Glutamatergic neuron (in vitro differentiated cells): ENCODE results near the gene TMEM178A. TPM values are rescaled to one million over a fixed set of nuclear protein-coding genes. Genes with fewer than 3 reads are reported as not detected.

Experiments used
- DNase-seq: peaks from one replicate; pipeline ENCODE4 v3.0.0; 2022
- H3K27ac Mint-ChIP-seq: one replicate; pipeline ENCODE4 v1.8.0; 2020; ENCODE audit warnings: mild to moderate bottlenecking, mixed read lengths, inconsistent platforms; ENCODE audit not compliant: unreplicated experiment
- H3K27me3 Mint-ChIP-seq: one replicate; pipeline ENCODE4 v1.8.0; 2020; ENCODE audit warnings: mild to moderate bottlenecking, moderate library complexity, mixed read lengths, inconsistent platforms; ENCODE audit not compliant: unreplicated experiment
- H3K36me3 Mint-ChIP-seq: one replicate; pipeline ENCODE4 v1.8.0; 2020; ENCODE audit warnings: mild to moderate bottlenecking, mixed read lengths, inconsistent platforms; ENCODE audit not compliant: unreplicated experiment
- H3K4me1 Mint-ChIP-seq: one replicate; pipeline ENCODE4 v1.8.0; 2020; ENCODE audit warnings: mild to moderate bottlenecking, low read depth, mixed read lengths, inconsistent platforms; ENCODE audit not compliant: unreplicated experiment
- H3K4me3 Mint-ChIP-seq: one replicate; pipeline ENCODE4 v1.8.0; 2020; ENCODE audit warnings: mild to moderate bottlenecking, mixed read lengths, inconsistent platforms; ENCODE audit not compliant: unreplicated experiment
- H3K9me3 Mint-ChIP-seq: one replicate; pipeline ENCODE4 v1.8.0; 2020; ENCODE audit warnings: mild to moderate bottlenecking, moderate library complexity, mixed read lengths, inconsistent platforms; ENCODE audit not compliant: unreplicated experiment
- CTCF ChIP-seq: fragments of 200-600 bp; sonication (generic); IDR thresholded peaks from one replicate; pipeline ENCODE4 v1.5.0; 2021; ENCODE audit not compliant: partially characterized antibody, unreplicated experiment
- total RNA-seq: library from RNA; stranded (reverse); fragmentation: NEBNext Ultra II Directional; extraction: Animal tissue kit (Norgen Biotek cat#: 25700); gene quantifications from one replicate; pipeline ENCODE4 v1.2.1, GENCODE V29; 2021; ENCODE audit not compliant: unreplicated experiment

The TMEM178A gene
- total RNA-seq, 1 donor from 2014 or later, result 12.5 TPM

GRCh38 chr2:39762448-39762847 is 96.7 kb downstream of the TMEM178A start:
- Mint-ChIP-seq H3K4me3 (no peak overlapping the region), H3K27me3 (no peaks in the 10 kb centered on the region), H3K36me3 (no peaks in the 10 kb centered on the region), H3K4me1 (no peaks in the 10 kb centered on the region), H3K27ac (no peak overlapping the region), H3K9me3 (no peaks in the 10 kb centered on the region)
- no peak for DNase-seq
- no peak for TF ChIP-seq CTCF

Other genes with a start within 250 kb of the TMEM178A start
- 48.1 TPM for gene MAP4K3, start 228.6 kb upstream of the TMEM178A start, total RNA-seq
- 6.0 TPM for gene THUMPD2, start 113.3 kb downstream of the TMEM178A start, total RNA-seq